GM12878 (cell line): Measurements from ENCODE around the gene TESK2. TPM values are rescaled to one million over a fixed set of nuclear protein-coding genes. Genes with fewer than 3 reads are reported as not detected.

ENCODE experiments used
- ATAC-seq: fragments of 200-7000 bp; cut with Tn5 transposase; 3 replicates; pipeline ENCODE4 v1.9.1; 2020; ENCODE audit warnings: mild to moderate bottlenecking, moderate library complexity
- BruUV-seq: library from RNA; stranded (reverse); fragments of 400-500 nt; replicated peaks from 2 replicates; lab custom pipeline; 2021; lab: Mats Ljungman, UMichigan
- CTCF ChIA-PET: fragments of 300-600 bp; sonication (Branson Sonifier 250); formaldehyde crosslinking; extraction: SDS; loops from one replicate; lab custom pipeline; 2021; ENCODE audit warnings: inconsistent platforms; lab: Yijun Ruan, JAX
- POLR2A ChIA-PET: fragments of 350-600 bp; formaldehyde crosslinking; extraction: SDS; loops from one replicate; lab custom pipeline; 2021; ENCODE audit warnings: inconsistent platforms; lab: Charles Lee
- RAD21 ChIA-PET: fragments of 300-600 bp; sonication (Branson Sonifier 250); formaldehyde crosslinking; loops from one replicate; lab custom pipeline; 2023; ENCODE audit warnings: antibody characterized with exemption; ENCODE audit not compliant: unreplicated experiment; lab: Charles Lee
- SMC1A ChIA-PET: fragments of 300-600 bp; sonication (Branson Sonifier 250); formaldehyde crosslinking; loops from one replicate; lab custom pipeline; 2023; ENCODE audit not compliant: unreplicated experiment, uncharacterized antibody; lab: Charles Lee
- DNase-seq: peaks from one replicate; pipeline ENCODE4 v3.0.0-alpha.2; 2011; ENCODE audit warnings: low read depth, low spot score
- FAIRE-seq: peaks from 3 replicates; lab custom pipeline; 2011; peaks lifted over from hg19 to GRCh38; lab: Jason Lieb, UNC
- H2AFZ ChIP-seq: 2 replicates; pipeline ENCODE4 v1.6.0; 2011; ENCODE audit warnings: low read depth, low read length, control low read depth; ENCODE audit not compliant: control insufficient read depth
- H3K27ac ChIP-seq: 2 replicates; pipeline ENCODE4 v1.5.1; 2011; ENCODE audit warnings: control low read depth; ENCODE audit not compliant: control insufficient read depth, insufficient read depth
- H3K27me3 ChIP-seq, 2 experiments: replicated peaks in 1 of 2; 2 replicates each; pipeline versions ENCODE4 v1.6.0 to v1.6.1; 2011; ENCODE audit warnings: low read length in 1 of 2; ENCODE audit not compliant: control insufficient read depth in 2 of 2, insufficient read depth in 2 of 2
- H3K36me3 ChIP-seq, 2 experiments: 2 replicates each; pipeline ENCODE4 v1.5.1; 2011; ENCODE audit warnings: low read length in 1 of 2; ENCODE audit not compliant: control insufficient read depth in 2 of 2, insufficient read depth in 2 of 2
- H3K4me1 ChIP-seq: 2 replicates; pipeline ENCODE4 v1.6.1; 2011; ENCODE audit warnings: mild to moderate bottlenecking, low read length, moderate library complexity, mixed read lengths; ENCODE audit not compliant: control insufficient read depth, insufficient read depth
- H3K4me2 ChIP-seq: 2 replicates; pipeline ENCODE4 v1.6.0; 2011; ENCODE audit warnings: control low read depth; ENCODE audit not compliant: control insufficient read depth, insufficient read depth
- H3K4me3 ChIP-seq: fragments of 200-600 bp; sonication (generic); 2 replicates; pipeline ENCODE4 v1.5.1; 2016
- H3K79me2 ChIP-seq: 2 replicates; pipeline ENCODE4 v1.6.0; 2011; ENCODE audit warnings: low read length; ENCODE audit not compliant: control insufficient read depth, insufficient read depth
- H3K9ac ChIP-seq: 2 replicates; pipeline ENCODE4 v1.8.0; 2011; ENCODE audit warnings: low read length, control low read depth, mixed read lengths; ENCODE audit not compliant: control insufficient read depth, insufficient read depth
- H3K9me3 ChIP-seq: replicated peaks from 3 replicates; pipeline ENCODE4 v1.5.1; 2011; ENCODE audit warnings: mild to moderate bottlenecking, low read length; ENCODE audit not compliant: control insufficient read depth, insufficient read depth
- H4K20me1 ChIP-seq: 2 replicates; pipeline ENCODE4 v1.6.0; 2011; ENCODE audit not compliant: control insufficient read depth, insufficient read depth
- EGR1 ChIP-seq, 2 experiments: IDR thresholded peaks; 1 replicate in 1 of 2; 2 replicates in 1 of 2; pipeline ENCODE4 v1.6.1; 2011 to 2012; ENCODE audit warnings: low read depth in 2 of 2, low read length in 2 of 2, borderline replicate concordance in 1 of 2, mild to moderate bottlenecking in 1 of 2, moderate library complexity in 1 of 2
- HDAC2 ChIP-seq: fragments of 200-600 bp; sonication (generic); IDR thresholded peaks from 2 replicates; pipeline ENCODE4 v1.6.1; 2017
- IKZF1 ChIP-seq: fragments of 450-650 bp; conservative IDR thresholded peaks from 2 replicates; pipeline ENCODE4 v1.6.1; 2017; ENCODE audit warnings: antibody characterized with exemption, mild to moderate bottlenecking
- KDM1A ChIP-seq: fragments of 200-600 bp; sonication (generic); IDR thresholded peaks from 2 replicates; pipeline ENCODE4 v1.6.1; 2016; ENCODE audit warnings: borderline replicate concordance
- MEF2A ChIP-seq: IDR thresholded peaks from 2 replicates; pipeline ENCODE4 v1.6.1; 2011; ENCODE audit warnings: low read depth, mild to moderate bottlenecking, low read length, moderate library complexity; ENCODE audit not compliant: insufficient read depth
- MTA3 ChIP-seq: IDR thresholded peaks from 2 replicates; pipeline ENCODE4 v1.6.1; 2012; ENCODE audit warnings: low read length, inconsistent platforms, borderline replicate concordance
- SUZ12 ChIP-seq: fragments of 200-600 bp; sonication (generic); IDR thresholded peaks from one replicate; pipeline ENCODE4 v1.6.1; 2018; ENCODE audit warnings: antibody characterized with exemption, mild to moderate bottlenecking; ENCODE audit not compliant: unreplicated experiment
- ZNF274 ChIP-seq: IDR thresholded peaks from one replicate; pipeline ENCODE4 v1.8.0; 2011; ENCODE audit not compliant: insufficient read length, insufficient read depth
- WGBS: methylation state at CpG from one replicate; pipeline ENCODE4 v1.1.6; 2016; ENCODE audit warnings: low lambda C conversion rate; ENCODE audit not compliant: insufficient replicate concordance, insufficient coverage; ENCODE audit errors: missing lambda C conversion rate; 5-methylcytosine and 5-hydroxymethylcytosine counted together
- in situ Hi-C: fragments of 300-500 bp; cut with MboI; formaldehyde crosslinking; loops from 9 replicates; pipeline ENCODE4 v1.14.3; 2018; ENCODE audit warnings: mixed read lengths
- intact Hi-C: fragments of 100-400 bp; cut with micrococcal nuclease; formaldehyde crosslinking; loops from one replicate; pipeline ENCODE4 v1.14.2; 2022; ENCODE audit not compliant: unreplicated experiment
- polyA plus RNA-seq, 11 experiments: library from polyadenylated mRNA; depleted of rRNA in 4 of 11; unstranded in 6 of 11; stranded (reverse) in 5 of 11; fragments of >200 nt; fragmentation: Nextera tagmentation in 4 of 11; fragmentation: Illumina TruSeq in 1 of 11; extraction: Ambion mirVana in 4 of 11; extraction: Trizol in 1 of 11; gene quantifications; 1 replicate in 1 of 11; 2 replicates in 10 of 11; pipeline versions ENCODE4 v1.2.1 to v1.2.3, GENCODE V29; 2011 to 2016; ENCODE audit warnings: inconsistent platforms in 2 of 11, missing spikeins in 2 of 11, low read depth in 1 of 11
- total RNA-seq, 4 experiments: library from RNA; depleted of rRNA in 3 of 4; stranded (reverse); fragments of >200 nt in 3 of 4; fragmentation: Illumina TruSeq in 1 of 4; extraction: Trizol in 1 of 4; gene quantifications; 2 replicates each; pipeline versions ENCODE4 v1.2.1 to v1.2.3, GENCODE V29; 2013 to 2021
- TF ChIP-seq, protein P1 (sequence below): IDR thresholded peaks from 2 replicates; pipeline ENCODE4 v1.6.1; 2011; ENCODE audit warnings: borderline replicate concordance, low read depth, mild to moderate bottlenecking, moderate library complexity, low read length; ENCODE audit not compliant: insufficient read depth, poor library complexity, severe bottlenecking
- TF ChIP-seq, protein P2 (sequence below): fragments of 450-650 bp; IDR thresholded peaks from 2 replicates; pipeline ENCODE4 v1.6.1; 2018; ENCODE audit warnings: borderline replicate concordance, mild to moderate bottlenecking; ENCODE audit not compliant: partially characterized antibody
- TF ChIP-seq, protein P3 (sequence below): fragments of 450-650 bp; IDR thresholded peaks from 2 replicates; pipeline ENCODE4 v1.6.1; 2017; ENCODE audit warnings: borderline replicate concordance

The TESK2 gene
- total and polyA plus RNA-seq, 10 of the 15 experiments (the other 5 are each of a cell fraction or from before 2014, with no cell fraction given) = 2.2 to 10.0 (median 5.7) TPM

DNA sequence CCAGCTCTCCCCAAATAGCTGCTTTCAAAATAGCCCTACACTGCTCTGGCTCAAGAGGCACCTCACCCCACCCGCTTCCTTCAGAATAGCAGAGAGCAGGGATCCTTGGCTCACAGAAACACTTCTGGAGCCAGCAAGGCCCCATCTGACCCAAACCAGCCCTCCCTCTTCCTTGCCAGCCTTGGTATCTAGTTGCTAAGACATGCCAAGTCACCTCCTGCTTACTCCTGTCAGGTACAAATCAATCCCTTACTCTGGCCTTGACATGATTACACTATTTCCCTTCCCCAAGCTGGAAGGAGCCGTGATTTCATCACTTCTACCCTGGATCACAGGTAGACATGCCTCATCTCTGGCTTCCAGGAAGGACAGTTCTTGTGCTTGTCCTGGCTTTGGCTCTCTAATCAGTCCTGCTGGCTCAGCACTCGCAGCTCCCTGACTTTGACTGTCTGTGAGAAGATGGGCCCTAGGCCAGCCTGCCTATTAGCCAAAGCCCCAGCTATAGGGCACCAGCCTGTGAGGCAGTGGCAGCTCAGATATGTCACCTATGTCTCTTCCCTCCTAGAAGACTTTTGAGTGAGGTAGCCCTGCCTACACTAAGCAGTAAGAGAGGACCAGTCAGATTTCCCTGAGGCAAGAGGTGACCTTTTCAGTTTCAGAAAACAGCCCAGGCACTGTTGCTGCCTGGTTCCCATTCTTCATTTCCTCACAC, 141.8 kb downstream of the TESK2 start (continued):
- TF ChIP-seq MTA3 (no peak), SUZ12 (no peak)

DNA sequence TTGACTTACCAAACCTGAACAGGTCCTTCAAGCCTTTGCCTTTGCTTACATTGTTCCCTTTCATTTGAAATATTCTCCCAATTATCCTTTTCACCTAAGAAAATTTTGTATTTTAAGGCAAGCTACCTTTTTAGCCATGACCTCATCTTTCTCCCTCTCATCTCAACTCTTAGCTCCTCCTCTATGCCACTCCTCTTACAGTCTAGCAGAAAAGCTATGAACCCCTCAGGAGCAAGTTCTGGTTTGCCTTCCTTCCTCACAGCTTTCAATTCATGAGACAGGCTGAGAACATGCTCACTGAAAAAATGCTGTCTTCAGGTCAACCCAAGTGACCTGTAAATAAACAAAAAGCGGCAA, 142.4 kb downstream of the TESK2 start:
- ChIA-PET POLR2A (interaction anchor here (0.5 to 1.3 kb wide), 4 partner anchors 9 to 96 kb away, joined by 3 to 6 read pairs (median 4); partner anchors contain the start of genes MUTYH and TOE1), RAD21 (interaction anchor here (0.8 to 1.7 kb wide), 4 partner anchors 9 to 145 kb away, joined by 3 to 7 read pairs (median 3); partner anchors contain the start of gene TOE1), SMC1A (interaction anchor here (0.7 to 3.8 kb wide), 8 partner anchors 8 to 222 kb away, joined by 3 to 23 read pairs (median 4); partner anchors contain the start of genes MUTYH, TESK2 and TOE1), CTCF (interaction anchor here (0.8 to 4.1 kb wide), 5 partner anchors 11 to 143 kb away, joined by 3 to 25 read pairs (median 3); partner anchors contain the start of gene TESK2)
- Histone ChIP-seq H3K27me3 (no peaks in the 10 kb centered on the region), H3K27ac (no peak overlapping the region), H2AFZ (no peak overlapping the region), H4K20me1 (no peaks in the 10 kb centered on the region), H3K4me2 (no peak overlapping the region), H3K36me3 (peaks cover 3 to 9% of the 10 kb centered on the region in 2 experiments), H3K4me1 (no peaks in the 10 kb centered on the region), H3K9ac (no peak overlapping the region), H3K79me2 (no peaks in the 10 kb centered on the region), H3K9me3 (no peaks in the 10 kb centered on the region), H3K4me3 (no peak overlapping the region)
- 93% methylated on average over 1 of the region's 1 CpG for WGBS
- in situ Hi-C loops (no loop called here), intact Hi-C loops (no loop called here)
- BruUV-seq = no TSS peak
- TF ChIP-seq KDM1A (no peak), EGR1 (IDR thresholded peaks at IDR 0.05; ENCODE audit: borderline replicate concordance in 1 of 2, low read depth in 2 of 2, low read length in 2 of 2) (no peak), HDAC2 (no peak), MEF2A (no peak), ZNF274 (no peak), IKZF1 (no peak)
- TF ChIP-seq, protein P1, sequence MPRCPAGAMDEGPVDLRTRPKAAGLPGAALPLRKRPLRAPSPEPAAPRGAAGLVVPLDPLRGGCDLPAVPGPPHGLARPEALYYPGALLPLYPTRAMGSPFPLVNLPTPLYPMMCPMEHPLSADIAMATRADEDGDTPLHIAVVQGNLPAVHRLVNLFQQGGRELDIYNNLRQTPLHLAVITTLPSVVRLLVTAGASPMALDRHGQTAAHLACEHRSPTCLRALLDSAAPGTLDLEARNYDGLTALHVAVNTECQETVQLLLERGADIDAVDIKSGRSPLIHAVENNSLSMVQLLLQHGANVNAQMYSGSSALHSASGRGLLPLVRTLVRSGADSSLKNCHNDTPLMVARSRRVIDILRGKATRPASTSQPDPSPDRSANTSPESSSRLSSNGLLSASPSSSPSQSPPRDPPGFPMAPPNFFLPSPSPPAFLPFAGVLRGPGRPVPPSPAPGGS = no peak
- TF ChIP-seq, protein P2, sequence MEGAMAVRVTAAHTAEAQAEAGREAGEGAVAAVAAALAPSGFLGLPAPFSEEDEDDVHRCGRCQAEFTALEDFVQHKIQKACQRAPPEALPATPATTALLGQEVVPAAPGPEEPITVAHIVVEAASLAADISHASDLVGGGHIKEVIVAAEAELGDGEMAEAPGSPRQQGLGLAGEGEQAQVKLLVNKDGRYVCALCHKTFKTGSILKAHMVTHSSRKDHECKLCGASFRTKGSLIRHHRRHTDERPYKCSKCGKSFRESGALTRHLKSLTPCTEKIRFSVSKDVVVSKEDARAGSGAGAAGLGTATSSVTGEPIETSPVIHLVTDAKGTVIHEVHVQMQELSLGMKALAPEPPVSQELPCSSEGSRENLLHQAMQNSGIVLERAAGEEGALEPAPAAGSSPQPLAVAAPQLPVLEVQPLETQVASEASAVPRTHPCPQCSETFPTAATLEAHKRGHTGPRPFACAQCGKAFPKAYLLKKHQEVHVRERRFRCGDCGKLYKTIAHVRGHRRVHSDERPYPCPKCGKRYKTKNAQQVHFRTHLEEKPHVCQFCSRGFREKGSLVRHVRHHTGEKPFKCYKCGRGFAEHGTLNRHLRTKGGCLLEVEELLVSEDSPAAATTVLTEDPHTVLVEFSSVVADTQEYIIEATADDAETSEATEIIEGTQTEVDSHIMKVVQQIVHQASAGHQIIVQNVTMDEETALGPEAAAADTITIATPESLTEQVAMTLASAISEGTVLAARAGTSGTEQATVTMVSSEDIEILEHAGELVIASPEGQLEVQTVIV = no peak
- TF ChIP-seq, protein P3, sequence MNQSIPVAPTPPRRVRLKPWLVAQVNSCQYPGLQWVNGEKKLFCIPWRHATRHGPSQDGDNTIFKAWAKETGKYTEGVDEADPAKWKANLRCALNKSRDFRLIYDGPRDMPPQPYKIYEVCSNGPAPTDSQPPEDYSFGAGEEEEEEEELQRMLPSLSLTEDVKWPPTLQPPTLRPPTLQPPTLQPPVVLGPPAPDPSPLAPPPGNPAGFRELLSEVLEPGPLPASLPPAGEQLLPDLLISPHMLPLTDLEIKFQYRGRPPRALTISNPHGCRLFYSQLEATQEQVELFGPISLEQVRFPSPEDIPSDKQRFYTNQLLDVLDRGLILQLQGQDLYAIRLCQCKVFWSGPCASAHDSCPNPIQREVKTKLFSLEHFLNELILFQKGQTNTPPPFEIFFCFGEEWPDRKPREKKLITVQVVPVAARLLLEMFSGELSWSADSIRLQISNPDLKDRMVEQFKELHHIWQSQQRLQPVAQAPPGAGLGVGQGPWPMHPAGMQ = no peak
- FAIRE-seq (no peak), ATAC-seq (no peak; the same call in 2 of the 3 replicates), DNase-seq (no peak)
